G401.6 (cell line): ENCODE measurements around the gene ZNF777.
"Not testable (repeated sequence)": the region's sequence is repeated elsewhere in the genome, so short reads cannot be mapped to it uniquely, and the experiment has no call there.

ENCODE experiments used
- FAIRE-seq: peaks from 2 replicates; lab custom pipeline; 2012; peaks lifted over from hg19 to GRCh38; lab: Jason Lieb, UNC

The ZNF777 gene

DNA sequence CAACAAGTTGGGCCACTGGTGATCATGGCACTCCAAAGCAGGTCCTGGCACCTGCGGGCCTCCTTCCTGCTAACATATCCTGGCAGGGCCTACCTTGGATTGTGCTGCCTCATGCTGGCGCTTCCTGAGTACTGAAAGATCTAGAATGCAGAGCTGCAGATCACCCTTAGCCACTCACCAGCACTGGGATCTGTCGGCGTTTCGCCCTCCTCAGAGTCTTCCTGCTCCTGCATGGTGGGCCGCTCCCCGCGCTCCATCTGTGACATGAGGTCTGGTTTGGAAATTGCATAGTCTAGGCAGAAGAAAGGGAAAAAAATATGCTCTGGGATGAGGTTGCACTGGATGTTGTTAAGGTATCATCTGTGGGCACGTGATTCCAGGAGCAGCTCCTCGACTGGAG, 10.0 kb downstream of the ZNF777 start:
- FAIRE-seq: no peak

DNA sequence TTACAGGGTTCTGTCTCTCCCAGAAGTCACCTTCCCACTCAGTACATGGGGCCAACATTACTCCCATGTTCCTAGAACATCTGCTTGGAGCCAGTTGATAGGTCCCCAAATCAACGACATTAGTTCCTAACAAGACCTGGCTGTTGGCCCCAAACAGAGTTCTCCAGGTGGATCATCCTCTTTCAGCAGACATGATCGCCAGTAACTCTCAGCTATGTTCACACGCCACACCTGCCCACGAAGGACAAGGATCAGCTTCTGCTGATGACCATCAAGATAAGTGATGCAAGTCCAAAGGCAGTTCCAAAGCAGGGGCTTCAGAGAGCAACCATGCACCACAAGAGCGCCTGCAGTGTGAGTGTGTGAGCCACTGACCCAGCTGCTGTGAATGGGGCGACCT, 11.0 kb downstream of the ZNF777 start:
- FAIRE-seq: no peak

DNA sequence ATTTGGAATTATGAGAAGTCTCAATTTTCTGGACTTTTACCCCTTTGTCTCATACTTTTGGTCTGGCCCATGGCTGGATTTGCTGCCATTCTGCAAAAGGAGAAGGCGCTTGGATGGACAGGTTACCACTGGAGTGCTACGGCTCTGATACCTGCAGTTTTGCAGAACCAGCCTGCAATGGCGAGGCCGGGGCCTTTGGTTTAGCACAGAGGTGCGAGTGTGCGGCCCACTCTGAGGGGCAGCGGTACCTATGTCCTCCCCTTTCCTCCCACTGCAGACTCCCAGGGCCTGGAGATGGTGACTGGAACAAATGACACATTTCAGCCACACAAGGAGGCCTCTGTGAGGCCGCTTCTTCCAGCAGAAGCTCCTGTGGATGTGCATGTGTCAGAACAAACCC, 11.9 kb downstream of the ZNF777 start:
- FAIRE-seq: no peak

DNA sequence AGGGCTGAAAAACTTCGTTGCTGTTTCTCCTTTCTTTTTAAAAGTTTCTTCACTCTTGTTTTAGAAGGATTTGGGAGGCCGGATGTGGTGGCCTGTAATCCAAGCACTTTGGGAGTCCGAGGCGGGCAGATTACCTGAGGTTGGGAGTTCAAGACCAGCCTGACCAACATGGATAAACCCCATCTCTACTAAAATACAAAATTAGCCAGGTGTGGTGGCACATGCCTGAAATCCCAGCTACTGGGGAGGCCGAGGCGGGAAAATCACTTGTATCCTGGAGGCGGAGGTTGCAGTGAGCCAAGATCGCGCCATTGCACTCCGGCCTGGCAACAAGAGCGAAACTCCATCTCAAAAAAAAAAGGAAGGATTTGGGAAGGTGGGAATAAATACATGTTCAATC, 14.8 kb downstream of the ZNF777 start:
- FAIRE-seq: not testable (repeated sequence)

DNA sequence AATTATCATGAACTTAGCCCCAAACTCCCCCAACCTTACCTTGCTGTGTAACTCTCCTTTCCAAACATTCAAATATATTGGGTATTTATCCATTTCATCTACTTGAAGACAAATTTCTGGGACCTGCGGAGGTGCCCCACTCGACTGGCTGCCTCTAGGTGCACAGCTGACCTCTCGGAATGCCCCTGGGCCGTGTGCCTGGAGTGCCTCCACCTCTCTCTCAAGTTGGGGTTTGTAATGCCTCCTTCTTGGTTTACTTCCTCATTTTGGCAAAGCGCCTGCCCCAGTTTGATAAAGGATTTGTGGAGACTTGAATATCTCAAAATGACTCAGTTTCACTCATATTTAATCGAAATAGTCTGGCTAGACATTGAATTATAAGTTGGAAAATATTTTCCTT, 16.6 kb downstream of the ZNF777 start:
- FAIRE-seq: no peak

DNA sequence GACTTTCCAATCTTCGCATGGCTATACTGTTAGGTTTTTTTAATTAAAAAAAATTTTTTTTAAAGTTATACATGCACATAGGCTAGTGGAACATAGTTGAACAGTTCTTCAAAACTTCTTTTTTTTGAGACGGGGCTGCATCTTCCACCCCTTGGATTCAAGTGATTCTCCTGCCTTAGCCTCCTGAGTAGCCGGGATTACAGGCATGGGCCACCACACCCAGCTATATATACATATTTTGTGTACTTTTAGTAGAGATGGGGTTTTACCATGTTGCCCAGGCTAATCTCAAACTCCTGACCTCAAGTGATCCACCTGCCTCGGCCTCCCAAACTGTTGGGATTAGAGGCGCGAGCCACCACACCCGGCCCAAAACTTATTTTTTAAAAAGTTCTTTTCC, 17.3 kb downstream of the ZNF777 start:
- FAIRE-seq: no peak

DNA sequence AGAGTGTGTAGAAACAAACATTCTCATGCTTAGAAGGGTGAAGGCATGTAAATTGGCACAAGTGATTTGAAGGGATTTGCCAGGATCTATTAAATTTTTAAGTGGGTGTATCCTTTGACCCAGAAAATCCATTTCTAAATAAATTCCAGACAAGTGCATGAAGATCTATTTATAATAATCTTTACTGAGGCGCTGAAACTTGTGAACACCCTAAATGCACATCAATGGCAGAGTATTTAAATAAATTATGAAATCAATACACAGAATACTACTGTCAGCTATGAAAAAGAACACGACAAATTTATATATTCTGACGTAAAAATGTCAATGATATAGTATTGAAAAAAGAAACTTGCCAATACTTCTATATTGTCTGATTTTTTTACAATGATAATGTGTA, 17.9 kb downstream of the ZNF777 start:
- no peak for FAIRE-seq

DNA sequence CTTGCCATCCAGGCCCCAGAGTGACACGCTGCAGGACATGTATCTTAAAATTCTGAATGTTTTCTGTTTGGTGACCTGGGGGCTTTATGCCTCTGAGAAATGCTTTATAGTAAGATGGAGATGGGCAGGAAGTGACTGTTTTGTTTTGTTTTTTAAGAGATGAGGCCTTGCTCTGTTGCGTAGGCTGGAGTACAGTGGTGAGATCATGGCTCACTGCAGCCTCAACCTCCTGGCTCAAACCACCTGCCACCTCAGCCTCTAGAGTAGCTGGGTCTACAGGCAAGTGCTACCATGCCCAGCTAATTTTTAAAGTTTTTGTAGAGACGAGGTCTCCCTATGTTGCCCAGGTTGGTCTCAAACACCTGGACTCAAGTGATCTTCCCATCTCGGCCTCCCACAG, 20.6 kb downstream of the ZNF777 start:
- no peak for FAIRE-seq

DNA sequence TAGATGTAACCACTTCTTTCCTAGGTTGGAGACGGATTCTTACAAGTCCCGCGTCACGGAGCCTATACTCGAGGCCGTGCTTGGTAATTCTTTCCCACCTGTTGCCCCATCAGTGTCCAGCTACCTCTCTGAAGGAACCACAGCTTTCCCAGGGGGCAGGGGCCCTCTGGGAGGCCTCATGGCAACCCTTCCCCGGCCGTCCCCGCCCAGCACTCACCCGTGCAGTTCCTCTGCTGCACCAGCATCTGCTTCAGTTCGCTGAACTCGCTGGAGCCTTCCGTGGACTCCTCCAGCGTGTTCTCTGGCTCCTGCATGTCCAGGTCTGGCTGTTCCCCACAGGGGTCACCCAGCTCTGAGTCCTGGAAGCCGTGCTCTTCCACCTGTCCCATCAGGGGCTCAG, 24.5 kb downstream of the ZNF777 start:
- no peak for FAIRE-seq

DNA sequence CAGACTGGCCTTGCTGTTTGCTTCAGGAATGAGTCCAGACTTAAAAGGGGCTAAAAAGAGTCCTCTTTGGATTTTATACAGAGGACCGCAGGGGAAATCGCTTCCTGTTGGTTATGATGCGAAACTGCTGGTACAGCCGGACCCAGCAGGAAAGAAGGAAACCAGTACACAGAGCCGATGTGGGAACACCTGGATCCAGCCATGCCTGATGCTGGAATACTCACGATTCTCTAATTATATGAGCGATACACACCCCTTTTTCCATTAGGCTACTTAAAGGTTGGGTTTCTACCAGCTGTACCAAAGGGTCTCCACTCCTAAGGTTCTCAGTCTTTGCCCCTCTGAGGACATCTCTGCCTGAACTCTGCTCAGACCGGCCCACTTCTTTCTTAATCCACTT, 27.7 kb downstream of the ZNF777 start:
- FAIRE-seq: no peak

DNA sequence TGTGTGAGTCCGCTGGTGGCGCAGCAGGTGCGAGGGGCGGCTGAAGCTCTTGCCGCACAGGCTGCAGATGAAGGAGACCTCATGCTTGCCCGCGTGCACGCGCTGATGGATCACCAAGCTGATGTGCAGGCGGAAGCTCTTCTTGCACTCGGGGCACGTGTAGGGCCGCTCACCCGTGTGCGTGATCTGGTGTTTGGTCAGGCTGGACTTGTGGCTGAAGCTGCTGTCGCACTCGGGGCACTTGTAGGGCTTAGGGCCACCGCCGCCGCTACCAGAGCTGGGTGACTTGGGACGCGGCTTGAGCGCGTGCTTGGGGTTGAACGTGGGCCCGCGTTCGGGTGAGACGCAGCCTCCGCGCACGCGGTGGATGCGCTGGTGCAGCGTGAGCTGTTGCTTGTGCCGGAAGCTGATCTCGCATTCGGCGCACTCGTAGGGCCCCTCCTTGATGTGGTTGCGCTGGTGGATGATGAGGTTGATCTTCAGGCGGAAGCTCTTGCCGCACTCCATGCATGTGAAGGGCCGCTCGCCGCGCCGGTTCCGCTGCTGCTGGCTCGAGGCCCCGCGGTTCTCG, 28.7 kb downstream of the ZNF777 start:
- FAIRE-seq: no peak

DNA sequence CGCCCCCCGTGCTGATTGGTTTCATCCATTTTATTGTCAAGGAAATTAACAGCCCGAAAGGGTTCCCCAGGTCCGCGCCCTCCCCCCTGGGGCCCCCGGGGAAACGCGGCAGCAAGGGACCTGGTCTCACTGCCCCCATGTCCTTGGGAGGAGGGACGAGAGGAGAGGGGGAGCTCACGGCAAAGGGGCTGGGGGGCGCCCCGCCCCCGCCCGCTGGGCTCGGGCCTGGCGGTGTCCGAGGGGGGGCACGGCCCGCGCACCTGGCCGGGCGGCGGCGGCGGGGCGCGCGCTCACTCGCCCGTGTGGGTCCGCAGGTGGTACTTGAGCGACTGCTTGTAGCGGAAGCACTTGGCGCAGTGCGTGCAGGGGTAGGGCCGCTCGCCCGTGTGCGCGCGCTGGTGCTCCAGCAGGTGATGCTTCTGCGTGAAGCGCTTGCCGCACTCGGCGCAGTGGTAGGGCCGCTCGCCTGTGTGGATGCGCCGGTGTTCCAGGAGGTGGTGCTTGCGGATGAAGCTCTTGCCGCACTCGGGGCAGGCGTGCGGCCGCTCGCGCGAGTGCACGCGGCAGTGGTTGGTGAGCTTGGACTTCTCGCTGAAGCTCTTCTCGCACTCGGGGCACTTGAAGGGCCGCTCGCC, 29.3 kb downstream of the ZNF777 start:
- FAIRE-seq: no peak

DNA sequence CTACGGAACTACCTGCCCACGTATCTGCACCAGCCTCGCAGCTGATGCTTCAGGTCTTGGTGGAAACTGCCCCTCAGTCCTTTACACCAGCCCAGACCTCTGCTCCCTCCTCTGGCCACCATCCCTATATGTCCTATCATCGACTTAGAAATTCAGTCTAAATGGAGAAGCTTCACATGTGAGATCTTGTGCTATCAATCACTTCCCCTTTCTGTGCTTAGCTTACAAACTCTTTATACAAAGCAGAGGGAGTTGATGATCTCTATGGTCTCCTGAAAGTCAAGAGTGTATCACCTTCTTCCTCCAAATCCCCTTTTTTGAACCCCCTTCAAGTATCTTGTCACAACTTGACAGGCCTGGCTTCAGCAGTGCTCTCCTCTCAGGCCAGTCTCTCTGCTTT, 30.7 kb downstream of the ZNF777 start:
- FAIRE-seq: no peak

DNA sequence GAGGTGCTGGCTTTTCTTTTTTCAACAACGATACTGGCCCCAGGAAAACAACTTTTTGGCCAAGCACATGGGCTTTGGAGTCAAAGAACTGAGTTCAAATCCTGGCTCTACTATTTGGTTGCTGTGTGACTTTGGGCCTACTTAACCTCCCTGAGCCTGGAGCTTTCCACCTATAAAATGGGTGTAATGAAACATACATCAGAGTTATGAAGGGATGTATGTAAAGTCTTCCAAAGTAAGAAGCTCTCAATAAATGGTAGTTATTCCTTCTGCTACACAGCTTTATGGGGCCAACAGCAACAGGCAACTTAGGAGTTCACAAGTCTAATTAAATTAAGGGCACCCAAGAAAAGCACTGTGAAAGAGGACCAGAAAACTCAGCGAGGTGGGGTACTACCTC, 33.0 kb downstream of the ZNF777 start:
- no peak for FAIRE-seq

DNA sequence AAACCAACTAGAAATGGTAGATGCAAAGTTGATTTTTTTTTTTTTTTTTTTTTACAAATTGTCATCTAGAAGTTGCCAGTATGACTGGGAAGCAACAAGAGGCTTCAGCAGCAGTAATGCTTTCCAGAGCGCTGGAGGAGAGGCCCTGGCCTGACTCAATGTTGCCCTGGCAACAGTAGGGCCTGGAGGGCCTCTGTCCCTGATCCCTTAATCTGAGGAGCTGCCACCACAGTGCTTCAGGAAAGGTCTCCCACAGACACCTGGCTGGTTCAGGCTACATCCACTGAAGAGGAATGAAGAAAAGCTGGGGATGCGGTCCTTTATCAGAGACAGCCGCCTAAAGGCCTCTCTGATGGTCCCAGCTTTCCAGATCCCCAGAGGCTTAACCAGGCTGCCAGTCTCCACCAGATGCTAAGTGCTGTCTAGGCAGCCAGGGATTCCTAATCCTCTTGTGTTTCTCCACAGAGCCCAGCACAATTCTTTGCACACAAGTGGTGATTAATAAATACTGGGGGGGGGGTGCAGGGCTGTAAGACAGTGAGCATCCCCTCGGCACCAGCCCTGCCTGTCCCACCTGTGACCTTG, 33.7 kb downstream of the ZNF777 start:
- no peak for FAIRE-seq

DNA sequence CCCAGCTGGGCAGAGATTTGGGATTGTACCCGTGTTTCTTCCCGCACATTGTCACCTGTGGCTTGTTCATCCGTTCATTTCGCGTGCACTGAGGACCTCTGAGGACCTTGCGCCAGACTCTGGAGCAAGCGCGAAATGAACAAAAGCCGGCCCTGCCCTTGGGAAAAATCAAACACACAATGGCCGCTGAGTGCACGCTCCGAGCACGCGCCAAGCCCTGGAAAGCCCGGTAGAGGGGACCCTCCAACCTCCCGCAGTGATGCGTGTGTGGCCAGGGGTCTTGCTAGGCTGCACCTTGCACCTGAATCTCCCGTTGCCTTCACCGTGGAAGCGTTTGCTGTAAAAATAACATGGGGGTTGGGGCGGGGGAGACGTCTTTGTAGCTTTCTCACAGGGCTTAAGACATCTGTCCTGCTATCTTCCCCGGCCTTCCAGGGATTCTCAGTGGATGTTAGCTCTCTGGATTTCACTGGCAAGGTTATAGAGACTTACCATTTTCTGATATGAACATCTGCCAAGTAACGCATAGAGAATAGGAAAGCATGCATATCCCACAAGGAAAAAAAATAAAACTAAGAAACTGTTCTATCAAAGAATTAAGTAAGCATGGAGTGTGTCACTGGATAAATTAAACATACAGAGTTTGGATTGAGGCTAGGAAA, 37.3 kb downstream of the ZNF777 start:
- FAIRE-seq: no peak

DNA sequence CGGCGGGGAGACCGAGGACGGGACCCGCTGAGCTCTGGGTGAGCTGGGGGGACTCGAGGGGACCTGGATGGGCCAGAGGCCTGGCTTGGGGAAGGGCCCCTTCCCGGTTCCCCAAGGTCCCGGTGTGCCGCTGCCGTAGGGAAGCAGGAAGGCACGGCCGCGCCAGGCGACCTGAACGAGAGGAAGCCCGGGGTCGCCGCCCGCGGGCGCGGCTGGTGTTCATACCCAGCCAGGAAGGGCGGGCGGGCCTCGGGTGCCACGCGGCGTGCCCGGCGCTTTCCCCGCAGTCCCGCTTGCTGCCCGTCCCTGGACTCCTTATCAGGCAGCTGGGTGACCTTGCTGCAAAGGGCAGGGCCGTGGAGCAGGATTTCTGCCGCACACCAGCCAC, 38.0 kb downstream of the ZNF777 start:
- no peak for FAIRE-seq

DNA sequence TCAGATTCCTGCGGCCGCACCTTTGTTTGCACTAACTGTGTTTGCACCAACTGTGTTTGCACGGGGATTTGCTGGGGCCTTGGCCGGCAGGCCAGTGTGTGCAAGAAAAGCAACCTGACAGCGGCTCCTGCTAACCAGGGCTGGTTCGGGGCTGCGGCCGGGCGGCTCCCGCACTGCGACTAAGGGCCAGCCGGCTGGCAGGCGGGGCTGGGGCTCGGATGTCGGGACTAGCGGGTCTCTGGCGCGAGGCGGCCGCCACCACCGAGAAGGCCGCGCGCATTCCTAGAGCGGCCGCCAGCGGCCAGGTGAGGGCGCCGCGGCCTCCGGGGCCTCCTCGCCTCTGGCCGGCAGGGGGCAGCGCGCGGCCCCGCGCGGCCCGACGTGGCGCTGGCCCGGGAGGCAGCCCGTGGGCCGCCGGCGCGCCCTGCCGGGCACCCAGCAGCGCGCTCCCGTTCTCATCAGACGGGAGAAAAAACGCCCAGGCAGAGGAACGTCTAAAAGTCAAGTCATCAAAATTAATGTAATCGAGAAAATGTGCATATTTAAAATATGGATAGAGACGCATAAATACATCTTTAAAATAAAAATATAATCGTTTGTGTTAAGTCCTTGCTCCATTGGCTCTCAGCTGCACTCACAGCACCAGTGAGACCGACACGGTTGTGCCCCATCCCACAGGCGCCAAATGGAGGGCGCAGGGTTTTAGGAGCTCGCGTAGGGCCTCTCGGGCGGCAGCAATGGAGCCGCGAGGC, 38.5 kb downstream of the ZNF777 start:
- no peak for FAIRE-seq

DNA sequence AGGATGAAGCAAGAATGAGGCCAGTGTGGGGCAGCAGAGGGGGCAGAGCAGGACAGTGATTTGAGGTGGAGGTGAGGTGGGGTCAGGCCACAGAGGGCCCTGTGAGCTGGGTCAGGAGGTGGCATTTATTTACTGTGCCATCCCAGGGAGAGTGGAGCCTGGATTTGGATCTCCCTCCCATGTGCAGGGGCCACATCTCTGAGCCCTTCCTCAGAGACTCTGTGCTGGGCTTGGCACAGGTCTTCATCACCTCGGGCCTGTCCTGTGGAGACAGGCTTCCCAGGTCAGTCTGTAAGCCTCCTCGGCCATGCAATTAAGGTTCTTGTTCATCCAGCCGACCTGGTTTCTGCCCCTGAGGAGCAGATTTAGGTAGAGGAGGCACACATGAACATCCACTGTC, 40.9 kb downstream of the ZNF777 start:
- FAIRE-seq: no peak

DNA sequence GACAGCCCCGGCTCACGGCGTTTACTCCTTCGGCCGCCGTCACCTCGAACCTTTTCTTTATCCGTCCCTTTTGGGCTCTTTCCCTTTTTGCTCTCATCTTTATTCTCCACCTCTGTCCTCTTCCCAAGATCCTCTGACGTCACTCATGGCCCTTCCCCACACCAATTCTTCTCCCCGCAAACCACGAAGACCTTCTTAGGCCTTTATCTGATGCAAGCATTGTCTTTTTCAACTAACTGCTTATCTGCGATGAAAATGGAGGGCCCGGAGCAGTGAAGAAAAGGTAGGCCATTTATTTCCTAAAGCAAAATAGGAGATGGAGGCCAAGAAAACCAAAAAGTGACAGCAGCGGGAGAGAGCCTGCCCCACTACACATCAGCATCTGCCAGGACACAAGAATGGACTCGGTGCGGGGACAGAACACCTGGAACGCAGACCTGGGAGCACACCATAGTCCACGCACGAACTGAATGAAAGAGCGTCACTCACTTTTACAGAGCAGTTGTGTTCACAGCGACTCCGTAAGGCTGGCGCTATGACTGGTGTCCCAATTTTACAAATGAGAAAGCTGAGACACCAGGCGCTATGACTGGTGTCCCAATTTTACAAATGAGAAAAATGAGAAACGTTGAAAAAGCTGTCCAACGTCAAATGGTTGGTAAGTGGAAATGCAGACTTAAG, 45.3 kb downstream of the ZNF777 start:
- FAIRE-seq: no peak

DNA sequence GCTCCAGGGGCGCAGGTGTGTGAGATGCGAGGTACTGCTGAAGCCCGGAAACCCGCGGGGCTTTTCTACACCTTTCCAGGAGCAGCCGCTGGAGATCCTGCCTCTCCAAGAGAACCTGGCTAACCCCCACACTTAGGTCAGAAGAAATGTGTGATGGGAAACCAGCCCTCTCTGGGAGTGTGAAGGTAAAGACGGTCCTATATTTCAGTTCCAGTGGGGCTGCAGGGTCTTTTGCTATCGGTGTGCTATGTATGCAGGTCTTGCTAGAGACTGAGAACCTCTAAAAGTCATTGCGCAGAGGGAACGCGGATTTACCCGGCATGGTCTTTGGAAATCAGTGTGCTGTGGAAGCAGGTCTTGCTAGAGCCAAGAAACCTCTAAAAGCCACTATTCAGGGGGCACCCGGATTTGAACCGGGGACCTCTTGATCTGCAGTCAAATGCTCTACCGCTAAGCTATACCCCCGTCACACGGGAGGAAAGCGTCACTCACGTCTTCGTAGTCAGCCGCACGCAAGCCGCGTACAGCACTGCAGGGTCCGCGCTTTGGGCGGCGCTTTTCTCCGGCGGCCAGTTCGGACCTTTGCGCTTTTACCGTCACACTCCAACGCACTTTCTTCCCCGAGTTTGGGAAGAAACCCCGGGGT, 46.0 kb downstream of the ZNF777 start:
- FAIRE-seq: no peak

DNA sequence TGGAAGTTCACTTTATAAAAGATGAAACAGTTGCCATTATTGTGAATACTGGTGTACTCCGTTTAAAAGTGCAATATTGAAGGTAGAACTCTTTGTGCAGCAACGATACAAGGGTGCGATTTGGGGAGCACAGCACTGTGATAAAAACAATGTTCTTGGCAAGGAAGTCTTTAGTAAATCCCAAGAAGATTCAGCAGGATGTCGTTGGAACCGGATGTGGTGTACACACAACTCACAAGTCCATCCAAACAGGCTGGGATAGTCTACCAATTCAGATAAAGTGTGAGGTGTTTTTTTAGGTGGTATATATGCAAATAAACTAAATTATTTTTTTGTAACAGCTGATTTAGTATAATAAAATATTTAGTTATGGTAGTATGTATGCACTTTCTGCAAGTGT, 46.7 kb downstream of the ZNF777 start:
- FAIRE-seq: no peak
